ENCODE measurements around the gene VSIG10.
A peak's percentile ranks its signal among the peaks of the same experiment; 100 is the strongest.

VSIG10 gene

DNA sequence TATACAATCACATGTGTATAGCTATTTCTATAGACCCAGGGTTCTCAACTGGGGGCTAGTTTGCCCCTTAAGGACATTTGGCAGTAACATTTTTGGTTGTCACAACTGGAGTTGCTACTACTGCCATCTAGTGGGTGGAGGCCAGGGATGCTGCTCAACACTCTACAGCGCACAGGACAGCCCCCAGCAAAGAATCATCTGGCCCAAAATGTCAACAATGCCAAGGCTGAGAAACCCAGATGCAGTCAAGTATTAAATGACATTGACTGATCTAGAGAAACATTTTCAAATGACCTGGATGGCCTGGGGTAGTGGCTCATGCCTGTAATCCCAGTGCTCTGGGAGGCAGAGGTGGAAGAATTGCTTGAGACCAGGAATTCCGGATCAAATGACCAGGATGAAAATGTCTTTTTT is 48.7 kb downstream of the VSIG10 start:
- no peak overlapping the region for H3K9ac ChIP-seq (ENCODE audit: low read length)
- DNase-seq = peak; percentile 48
- H3K36me3 ChIP-seq (replicated peaks; ENCODE audit: insufficient read depth, low read length) = no peaks in the 10 kb centered on the region
- H4K20me1 ChIP-seq (ENCODE audit: insufficient read depth, low read length) = no peaks in the 10 kb centered on the region
- no peak overlapping the region for H3K4me2 ChIP-seq (ENCODE audit: low read depth, low read length)
- no peak overlapping the region for H3K27ac ChIP-seq (ENCODE audit: low read length)
- H3F3A ChIP-seq (ENCODE audit: insufficient read depth, low read length) = no peaks in the 10 kb centered on the region
- H3K4me1 ChIP-seq (ENCODE audit: low read length) = no peaks in the 10 kb centered on the region
- no peaks in the 10 kb centered on the region for H3K27me3 ChIP-seq (replicated peaks; ENCODE audit: insufficient read depth, low read length)
- H3K4me3 ChIP-seq (ENCODE audit: low read length) = no peak overlapping the region
- H3K9me2 ChIP-seq (replicated peaks; ENCODE audit: insufficient read depth, low read length) = no peaks in the 10 kb centered on the region
- H3K79me2 ChIP-seq (ENCODE audit: low read length) = no peaks in the 10 kb centered on the region
- H3K9me3 ChIP-seq (replicated peaks; ENCODE audit: insufficient read depth, low read length) = no peaks in the 10 kb centered on the region
- H2AFZ ChIP-seq (ENCODE audit: low read length) = no peak overlapping the region
- TF ChIP-seq, protein P1, sequence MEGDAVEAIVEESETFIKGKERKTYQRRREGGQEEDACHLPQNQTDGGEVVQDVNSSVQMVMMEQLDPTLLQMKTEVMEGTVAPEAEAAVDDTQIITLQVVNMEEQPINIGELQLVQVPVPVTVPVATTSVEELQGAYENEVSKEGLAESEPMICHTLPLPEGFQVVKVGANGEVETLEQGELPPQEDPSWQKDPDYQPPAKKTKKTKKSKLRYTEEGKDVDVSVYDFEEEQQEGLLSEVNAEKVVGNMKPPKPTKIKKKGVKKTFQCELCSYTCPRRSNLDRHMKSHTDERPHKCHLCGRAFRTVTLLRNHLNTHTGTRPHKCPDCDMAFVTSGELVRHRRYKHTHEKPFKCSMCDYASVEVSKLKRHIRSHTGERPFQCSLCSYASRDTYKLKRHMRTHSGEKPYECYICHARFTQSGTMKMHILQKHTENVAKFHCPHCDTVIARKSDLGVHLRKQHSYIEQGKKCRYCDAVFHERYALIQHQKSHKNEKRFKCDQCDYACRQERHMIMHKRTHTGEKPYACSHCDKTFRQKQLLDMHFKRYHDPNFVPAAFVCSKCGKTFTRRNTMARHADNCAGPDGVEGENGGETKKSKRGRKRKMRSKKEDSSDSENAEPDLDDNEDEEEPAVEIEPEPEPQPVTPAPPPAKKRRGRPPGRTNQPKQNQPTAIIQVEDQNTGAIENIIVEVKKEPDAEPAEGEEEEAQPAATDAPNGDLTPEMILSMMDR (IDR thresholded peaks at IDR 0.05; ENCODE audit: low read length) = peak; percentile 57
- no peak for TF ChIP-seq EZH2 (optimal IDR thresholded peaks at IDR 0.05; ENCODE audit: low read depth, low read length)

DNA sequence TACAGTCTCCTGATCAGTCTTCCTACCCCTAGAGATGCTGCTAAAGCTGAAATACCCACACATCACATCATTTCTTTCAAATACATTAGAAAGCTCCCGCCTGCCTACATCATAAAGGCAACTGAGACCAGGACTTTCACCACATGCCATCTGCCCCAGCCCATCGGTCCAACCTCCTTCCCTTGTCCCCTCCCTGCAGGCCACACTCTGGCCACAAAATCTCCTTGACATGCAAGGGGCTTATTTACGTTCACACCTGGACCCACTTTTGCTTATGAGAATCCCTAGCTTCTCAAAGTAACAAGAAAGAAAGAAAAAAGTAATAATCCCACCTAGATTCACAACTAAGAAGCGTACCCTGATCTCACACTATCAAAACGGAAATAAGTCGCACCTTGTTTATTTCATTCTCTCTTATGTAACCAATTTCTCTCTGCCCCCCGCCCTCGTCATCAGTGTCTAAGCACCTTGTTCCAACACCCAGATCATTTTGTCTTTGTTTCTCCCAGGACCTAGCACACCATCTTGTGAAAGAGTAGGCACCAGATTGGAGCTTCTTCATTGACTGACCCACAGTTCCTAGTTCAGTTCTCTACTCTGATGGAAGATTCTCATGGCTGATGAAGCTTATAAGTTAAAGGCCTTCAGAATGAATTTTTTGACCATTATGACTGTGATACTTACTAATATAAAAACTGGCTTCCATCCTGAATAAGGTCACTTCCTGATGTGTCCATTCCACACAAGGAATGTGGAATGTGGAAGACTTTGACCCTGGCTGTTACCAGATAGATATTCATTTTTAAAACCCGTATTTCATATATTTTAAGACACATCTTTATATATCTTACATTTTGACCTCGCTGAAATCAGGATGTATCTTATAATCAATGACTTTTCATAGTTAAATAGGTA is 50.5 kb downstream of the VSIG10 start:
- Histone ChIP-seq H3K4me2 (ENCODE audit: low read depth, low read length) (no peak overlapping the region), H3K9me3 (replicated peaks; ENCODE audit: insufficient read depth, low read length) (no peaks in the 10 kb centered on the region), H3K4me3 (ENCODE audit: low read length) (no peak overlapping the region), H3F3A (ENCODE audit: insufficient read depth, low read length) (no peaks in the 10 kb centered on the region), H3K79me2 (ENCODE audit: low read length) (no peaks in the 10 kb centered on the region), H3K27ac (ENCODE audit: low read length) (no peak overlapping the region), H3K9me2 (replicated peaks; ENCODE audit: insufficient read depth, low read length) (no peaks in the 10 kb centered on the region), H3K36me3 (replicated peaks; ENCODE audit: insufficient read depth, low read length) (no peaks in the 10 kb centered on the region), H3K9ac (ENCODE audit: low read length) (no peak overlapping the region), H4K20me1 (ENCODE audit: insufficient read depth, low read length) (no peaks in the 10 kb centered on the region), H3K4me1 (ENCODE audit: low read length) (no peaks in the 10 kb centered on the region), H3K27me3 (replicated peaks; ENCODE audit: insufficient read depth, low read length) (no peaks in the 10 kb centered on the region), H2AFZ (ENCODE audit: low read length) (no peak overlapping the region)
- no peak for DNase-seq
- TF ChIP-seq EZH2phosphoT487 (IDR thresholded peaks at IDR 0.05; ENCODE audit: low read length) (no peak), EZH2 (optimal IDR thresholded peaks at IDR 0.05; ENCODE audit: low read depth, low read length) (no peak)
- TF ChIP-seq, protein P1 (IDR thresholded peaks at IDR 0.05; ENCODE audit: low read length) = no peak

DNA sequence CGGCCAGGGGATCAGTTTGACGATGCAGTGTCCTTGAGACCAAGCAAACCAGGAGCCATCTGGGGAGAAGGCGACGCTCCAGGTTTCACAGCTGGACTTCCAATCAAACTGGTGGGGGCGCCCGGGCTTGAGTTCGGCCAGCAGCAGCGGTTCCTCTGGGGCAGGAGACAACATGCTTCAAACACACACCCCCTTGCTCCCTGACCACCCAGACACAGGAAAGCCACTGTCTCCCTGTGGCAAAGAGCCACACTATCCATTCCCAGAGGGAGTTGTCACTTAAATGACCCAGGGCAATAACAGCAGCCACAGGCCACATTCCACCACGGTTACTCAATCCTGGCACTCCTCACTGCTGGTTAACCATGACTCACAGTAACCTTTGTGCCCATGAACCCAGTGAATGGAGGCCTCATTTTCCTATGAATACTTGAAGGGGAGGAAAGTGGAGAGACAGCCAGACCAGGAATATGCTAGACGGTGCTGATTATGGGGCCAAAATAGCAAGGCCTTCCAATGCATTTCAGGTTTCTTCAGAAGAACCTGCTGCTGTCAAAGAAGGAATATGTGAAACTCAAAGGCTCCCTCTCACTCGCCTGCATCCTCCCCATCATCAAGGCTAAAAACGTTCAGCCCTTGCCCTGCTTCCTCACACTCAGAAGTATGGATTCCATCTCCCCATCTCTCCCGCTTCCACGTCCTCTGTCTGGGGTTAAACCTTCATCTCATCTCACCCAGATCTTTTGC is 51.3 kb downstream of the VSIG10 start:
- Histone ChIP-seq H3K36me3 (replicated peaks; ENCODE audit: insufficient read depth, low read length) (no peaks in the 10 kb centered on the region), H3K27me3 (replicated peaks; ENCODE audit: insufficient read depth, low read length) (no peaks in the 10 kb centered on the region), H3K4me3 (ENCODE audit: low read length) (no peak overlapping the region), H3K9me2 (replicated peaks; ENCODE audit: insufficient read depth, low read length) (no peaks in the 10 kb centered on the region), H3F3A (ENCODE audit: insufficient read depth, low read length) (no peaks in the 10 kb centered on the region), H3K4me1 (ENCODE audit: low read length) (no peaks in the 10 kb centered on the region), H3K27ac (ENCODE audit: low read length) (no peak overlapping the region), H4K20me1 (ENCODE audit: insufficient read depth, low read length) (no peaks in the 10 kb centered on the region), H3K79me2 (ENCODE audit: low read length) (no peaks in the 10 kb centered on the region), H3K9me3 (replicated peaks; ENCODE audit: insufficient read depth, low read length) (no peaks in the 10 kb centered on the region), H3K9ac (ENCODE audit: low read length) (no peak overlapping the region), H2AFZ (ENCODE audit: low read length) (no peak overlapping the region), H3K4me2 (ENCODE audit: low read depth, low read length) (no peak overlapping the region)
- DNase-seq = no peak
- TF ChIP-seq EZH2 (optimal IDR thresholded peaks at IDR 0.05; ENCODE audit: low read depth, low read length) (no peak), EZH2phosphoT487 (IDR thresholded peaks at IDR 0.05; ENCODE audit: low read length) (no peak)
- TF ChIP-seq, protein P1 (IDR thresholded peaks at IDR 0.05; ENCODE audit: low read length) = no peak
